NCI-H1092 treated with DMSO at 0.1 percent for 48 hours (cell line): Measurements from ENCODE around the gene DYNLT1.
"Not testable (repeated sequence)": the region's sequence is repeated elsewhere in the genome, so short reads cannot be mapped to it uniquely, and the experiment has no call there.

Source experiments
- DNase-seq: peaks from one replicate; lab custom pipeline; 2025; lab: John Stamatoyannopoulos, UW

The DYNLT1 gene

DNA sequence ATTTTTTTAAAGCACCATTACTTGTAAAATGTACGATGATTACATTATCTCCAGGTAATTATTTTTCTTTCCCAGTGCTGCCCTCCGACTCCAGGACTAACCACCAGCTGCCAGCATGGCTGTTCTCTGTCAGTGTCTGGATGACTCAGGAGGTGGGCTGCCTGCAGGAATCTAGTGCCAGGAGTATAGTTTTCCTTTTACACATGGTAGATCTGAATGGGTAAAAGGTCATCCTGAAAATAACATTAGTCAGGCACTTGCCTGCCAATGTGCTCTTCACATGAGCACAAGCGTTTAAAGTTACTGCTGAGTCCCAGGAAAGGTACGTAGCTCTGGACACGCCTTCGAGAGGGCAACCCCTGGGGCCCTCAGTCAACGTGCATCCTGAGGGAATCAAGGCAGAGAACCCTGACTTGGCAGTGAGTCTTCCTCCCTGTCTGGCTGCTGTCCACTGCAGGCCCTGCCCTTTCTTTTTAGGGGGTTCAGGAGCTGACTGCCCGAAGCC lies 2.4 kb downstream of the DYNLT1 start:
- no peak for DNase-seq

DNA sequence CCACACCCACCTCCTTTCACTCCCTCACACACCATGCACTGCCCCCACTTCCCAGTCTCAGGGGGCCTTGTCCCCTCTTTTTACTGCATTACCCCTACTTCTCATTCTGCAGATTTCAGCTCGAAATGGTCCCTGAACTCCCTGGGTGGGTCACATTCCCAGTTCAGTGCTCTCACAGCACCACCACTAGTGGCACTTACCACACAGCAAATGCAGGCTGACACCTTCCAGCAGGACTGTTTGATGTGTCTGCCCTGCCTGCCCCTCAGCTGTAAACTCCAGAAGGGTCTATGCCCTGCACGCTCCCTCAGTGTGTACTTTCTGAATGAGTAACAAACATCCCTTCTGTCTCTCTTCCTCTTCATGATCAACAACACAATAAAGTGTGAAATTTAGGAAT lies 4.0 kb downstream of the DYNLT1 start:
- DNase-seq, result no peak

DNA sequence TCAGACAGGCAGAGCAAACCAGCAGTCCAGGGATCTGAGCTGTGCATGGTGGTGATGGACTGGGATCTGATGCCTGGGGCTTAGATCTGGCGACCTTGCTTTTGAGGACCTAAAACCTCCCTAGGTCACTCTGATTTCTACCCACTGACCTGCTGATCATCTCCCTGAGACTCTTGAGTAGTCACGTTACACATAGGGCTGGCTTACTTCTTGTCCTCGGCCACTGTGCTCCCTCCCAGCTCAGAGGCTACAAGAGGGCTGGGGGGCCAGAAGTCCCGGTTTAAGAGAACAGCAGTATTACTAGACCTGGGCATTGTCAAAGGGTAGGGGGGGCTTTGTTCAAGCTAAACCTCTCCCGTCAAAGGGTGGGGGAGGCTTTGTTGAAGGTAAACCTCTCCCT lies 5.5 kb downstream of the DYNLT1 start:
- no peak for DNase-seq

DNA sequence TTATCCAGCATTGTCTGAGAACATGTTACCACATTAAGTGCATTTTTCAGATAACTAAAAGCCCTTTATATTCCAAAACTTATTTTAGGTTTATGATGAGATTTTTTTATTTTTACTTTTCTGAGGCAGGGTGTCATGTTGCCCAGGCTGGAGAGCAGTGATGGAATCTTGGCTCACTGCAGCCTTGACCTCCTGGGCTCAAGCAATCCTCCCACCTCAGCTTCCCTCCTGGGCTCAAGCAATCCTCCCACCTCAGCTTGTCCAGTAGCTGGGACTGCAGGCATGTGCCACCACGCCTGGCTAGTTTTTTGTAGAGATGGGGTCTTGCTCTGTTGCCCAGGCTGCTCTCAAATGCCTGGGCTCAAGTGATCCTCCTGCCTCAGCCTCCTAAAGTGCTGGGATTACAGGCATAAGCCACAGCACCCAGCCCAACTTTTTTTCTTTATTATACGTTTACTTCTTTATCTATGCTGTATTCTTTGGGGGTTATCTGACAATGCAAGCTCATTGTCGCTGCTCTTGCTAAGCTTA lies 6.2 kb downstream of the DYNLT1 start:
- DNase-seq, result no peak

DNA sequence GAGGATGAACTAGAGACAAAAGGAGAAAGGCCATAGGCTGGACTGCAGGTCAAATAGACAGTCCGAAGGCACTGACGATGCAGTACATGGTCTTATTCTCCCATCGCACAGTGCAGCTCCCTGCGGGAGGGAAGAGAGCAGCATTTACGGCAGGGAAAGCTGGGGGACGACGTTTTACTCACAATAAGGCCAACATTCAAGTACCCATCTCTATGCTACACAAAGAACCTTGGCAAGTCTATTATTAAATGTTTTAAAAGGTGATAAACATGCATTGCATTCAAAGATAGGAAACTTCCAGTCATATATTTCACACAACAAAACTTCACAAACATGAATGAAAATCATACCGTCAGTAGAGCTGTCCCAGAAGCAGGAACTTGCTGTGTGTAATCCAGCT lies 7.8 kb downstream of the DYNLT1 start:
- no peak for DNase-seq

DNA sequence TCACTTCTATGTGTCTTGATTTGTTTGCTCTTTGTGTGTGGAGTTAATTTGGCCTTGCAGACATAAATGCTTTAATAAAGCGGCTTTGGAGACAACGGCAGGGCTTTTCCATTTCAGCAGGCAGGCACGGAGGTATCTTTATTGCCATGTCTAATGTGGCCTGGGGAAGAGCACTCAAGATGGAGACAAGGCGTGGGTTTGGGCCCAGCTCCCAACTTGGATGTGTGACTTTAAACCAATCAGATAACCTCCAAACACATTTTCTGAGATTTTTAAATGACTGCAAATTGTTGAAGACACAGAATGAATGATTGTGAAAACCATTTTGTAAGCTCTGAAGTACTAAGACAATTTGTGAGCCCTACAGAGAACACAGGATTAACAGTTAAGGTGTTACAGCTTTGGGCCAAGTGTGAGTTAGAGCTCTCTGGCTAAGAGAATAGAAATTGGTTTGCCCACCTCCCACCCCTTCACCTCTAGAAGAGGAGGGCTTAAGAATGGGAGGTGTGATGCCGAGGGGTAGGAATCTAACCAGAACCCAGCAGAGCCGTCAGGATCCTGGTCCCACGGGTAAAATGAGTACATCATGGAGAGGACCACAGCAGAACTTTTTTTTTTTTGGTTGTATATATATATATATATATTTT lies 9.0 kb downstream of the DYNLT1 start:
- no peak for DNase-seq

DNA sequence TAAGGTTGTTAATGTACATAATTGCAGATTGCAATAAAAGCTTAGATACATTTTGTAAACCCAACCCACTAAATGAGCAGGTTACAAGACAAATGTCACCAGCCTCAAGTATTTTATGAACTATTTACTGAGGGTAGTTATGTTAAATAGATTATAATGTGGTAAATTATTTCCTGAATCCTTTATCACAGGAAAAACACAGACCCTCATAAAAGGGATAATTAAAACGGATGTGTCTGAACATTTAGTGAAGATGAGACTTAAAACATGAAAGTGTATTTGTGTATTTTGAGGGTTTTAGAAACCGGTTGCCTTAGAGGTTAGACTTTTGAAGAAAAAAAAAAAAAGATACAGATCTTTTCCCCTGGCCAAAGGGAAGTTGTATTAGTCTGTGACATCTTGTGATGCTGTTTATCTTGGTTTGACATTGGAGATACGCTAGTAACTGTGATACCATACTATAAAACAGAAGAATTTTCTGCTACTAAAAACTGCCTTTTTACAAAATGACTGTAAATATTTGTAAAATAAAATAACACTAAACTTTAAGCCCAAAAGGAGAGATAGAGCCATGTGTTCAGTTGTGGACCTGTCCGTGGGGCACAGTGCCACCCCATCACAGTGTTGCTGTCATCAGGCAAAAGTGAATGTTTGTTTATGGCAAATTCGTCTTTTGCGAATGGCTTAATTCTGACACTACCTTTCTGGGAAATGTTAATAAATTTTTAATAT lies 9.7 kb downstream of the DYNLT1 start:
- DNase-seq, result no peak

DNA sequence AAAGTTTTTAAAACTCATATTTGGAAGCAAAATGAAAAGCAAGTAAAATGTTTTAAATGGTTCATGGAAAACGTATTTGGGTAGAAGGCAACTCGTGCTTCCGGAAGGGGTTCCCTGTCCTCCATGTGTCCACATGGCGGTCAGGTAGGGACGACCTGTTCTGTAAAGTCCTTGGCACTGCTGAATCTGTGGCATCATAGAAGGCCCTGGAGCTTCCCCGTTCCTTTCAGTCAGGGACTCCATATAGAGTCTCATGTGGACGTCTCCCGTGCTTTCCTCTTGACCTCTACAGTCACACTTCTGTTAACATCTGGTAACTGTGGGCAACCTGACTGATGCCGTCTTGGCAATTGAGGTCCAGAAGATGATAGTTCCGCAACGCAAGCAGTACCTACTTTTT lies 11.4 kb downstream of the DYNLT1 start:
- no peak for DNase-seq

DNA sequence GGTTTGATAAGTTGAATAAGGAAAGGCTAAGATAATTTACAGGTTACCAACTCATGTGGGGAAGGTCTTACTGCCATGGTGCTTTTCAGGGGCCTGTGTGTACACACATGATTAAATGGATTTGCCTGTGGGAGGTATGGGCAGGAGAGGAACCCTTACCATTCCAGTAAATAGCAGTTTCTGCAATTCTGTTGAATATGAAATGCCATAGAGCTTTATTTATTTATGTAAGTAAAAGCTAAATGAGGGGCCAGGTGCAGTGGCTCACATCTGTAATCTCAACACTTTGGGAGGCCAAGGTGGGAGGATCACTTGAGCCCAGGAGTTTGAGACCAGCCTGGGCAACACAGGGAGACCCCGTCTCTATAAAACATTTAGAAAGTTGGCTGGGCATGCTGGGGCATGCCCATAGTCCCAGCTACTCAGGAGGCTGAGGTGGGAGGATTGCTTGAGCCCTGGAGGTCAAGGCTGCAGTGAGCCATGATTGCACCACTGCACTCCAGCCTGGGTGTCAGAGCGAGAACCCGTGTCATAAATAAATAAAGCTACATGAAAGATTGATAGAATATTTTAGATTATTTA lies 11.9 kb downstream of the DYNLT1 start:
- DNase-seq, result not testable (repeated sequence)

DNA sequence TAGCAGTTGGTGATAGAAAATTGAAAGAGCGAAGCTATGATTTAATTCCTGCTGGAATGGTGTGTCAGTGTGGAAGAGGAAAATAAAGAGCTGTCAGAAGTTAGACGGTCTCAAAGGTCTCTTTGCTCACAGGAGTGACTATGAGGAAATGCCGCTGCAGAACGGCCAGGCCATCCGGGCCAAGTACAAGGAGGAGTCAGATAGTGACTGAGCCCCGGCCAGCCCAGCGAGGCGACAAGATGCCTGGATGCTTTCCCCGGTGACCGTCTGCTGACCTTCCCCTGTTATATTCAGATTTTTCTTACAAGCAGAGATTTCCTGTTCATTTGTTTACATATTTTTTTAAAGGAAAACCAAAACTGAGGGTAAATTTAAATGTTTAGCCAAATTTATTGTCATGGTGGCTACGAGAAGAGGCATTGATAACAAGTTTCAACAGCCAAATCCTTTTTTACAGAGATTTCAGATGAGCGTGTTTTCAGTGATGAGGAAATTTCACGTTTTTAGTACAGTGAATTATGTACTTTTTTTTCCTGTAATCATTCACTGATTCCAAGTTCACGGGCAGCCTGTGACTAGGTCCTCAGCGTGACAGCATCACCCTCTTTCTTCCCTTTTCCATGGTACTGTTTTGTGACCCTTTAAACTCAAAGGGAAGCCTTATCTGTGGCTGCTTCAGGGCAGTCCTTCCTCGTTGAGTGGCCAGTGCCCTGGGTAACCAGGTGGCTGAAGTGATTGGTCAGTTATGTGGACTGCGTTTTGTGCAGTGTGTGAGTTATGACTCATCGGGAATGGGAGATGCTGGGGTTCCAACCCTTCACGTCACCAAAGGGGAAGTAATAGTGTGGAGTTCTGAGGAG lies 12.6 kb downstream of the DYNLT1 start:
- DNase-seq, result no peak

DNA sequence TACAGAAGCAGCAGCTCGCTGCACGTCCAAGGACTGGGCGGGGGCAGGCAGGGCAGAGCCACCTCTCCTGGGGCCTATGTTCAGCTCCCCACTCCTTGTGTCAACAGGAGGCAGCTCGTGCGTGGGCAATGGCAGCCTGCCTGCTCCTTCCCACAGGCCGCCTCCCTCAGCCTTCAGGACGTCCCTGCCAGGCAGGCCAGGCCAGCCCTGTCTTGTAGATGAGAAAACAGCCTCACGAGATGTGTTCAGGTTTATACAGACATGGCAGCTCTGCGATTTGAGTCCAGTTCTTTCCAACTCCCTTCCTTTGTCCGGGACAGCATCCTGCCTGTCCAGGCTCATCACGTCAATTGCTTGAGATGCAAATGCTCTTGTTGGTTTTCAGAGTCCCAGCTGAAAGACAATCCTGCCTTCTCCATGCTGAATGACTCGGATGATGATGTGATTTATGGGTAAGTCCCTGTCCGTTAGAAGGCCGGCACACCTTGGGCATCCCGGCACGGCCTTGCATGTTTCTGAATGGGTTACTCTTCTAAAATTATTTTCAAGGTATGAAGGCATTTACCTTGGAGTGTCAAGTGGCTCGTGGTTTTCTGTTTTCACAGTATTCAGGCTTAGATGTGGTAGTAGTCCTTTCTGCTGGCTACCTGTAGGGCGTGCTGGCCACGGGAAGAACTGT lies 13.5 kb downstream of the DYNLT1 start:
- no peak for DNase-seq

DNA sequence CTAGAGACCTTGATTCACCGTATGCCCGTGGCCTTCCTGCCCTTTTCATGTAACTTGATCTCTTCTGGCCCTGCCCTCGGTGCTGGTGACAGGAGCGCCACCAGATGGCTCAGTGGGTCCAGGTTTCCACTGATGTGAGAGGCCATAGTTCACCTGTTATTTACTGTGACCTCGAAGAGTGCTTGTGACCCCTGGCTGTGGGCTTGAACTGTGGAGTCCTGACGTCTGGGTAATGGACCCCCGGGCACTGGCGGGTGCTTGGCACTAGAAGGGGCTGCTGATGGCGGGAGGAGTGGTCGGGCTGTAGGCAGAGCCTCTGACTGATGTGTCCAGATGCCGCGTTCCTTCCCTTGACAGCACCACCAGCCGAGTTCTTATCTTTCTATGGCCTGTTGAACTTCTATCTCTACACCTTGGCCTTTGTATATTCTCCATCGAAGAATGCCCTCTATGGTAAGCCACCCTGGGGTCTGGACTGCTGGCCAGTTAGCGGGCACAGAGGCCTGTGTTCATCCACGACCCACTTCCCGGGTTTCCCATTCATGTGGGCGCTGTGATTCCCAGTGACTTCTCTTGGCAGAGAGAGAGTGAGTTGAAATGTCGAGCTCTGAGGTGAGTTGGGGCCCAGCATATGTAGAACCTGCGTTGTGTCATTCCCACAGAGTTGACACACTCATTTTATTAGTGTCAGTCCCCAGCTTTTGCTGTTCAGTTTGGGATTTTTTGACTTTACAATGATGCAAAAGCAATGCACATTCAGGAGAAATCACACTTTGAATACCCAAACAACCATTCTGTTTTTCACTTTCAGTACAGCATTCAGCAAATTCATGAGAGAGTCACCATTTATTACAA lies 14.9 kb downstream of the DYNLT1 start:
- DNase-seq, result no peak

DNA sequence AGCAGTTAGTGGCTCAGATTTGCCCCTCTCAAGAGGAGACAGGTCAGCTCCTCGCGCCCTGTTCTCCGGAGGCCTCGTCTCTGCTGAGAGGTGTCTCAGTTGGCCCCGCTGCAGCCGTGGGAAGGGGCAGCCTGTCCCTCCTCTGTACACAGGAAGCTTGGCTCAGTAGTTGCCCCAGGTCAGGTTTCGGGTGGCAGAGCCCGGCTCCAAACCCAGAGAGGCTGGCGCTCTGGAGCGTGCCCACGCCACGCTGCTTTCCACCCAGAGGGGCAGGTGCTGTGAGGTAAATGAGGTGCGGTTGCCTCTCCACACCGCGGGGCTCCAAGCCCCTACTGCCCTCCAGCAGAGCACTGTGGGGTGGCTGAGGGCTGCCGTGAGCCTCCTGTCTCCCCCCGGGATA lies 16.0 kb downstream of the DYNLT1 start:
- DNase-seq, result no peak

DNA sequence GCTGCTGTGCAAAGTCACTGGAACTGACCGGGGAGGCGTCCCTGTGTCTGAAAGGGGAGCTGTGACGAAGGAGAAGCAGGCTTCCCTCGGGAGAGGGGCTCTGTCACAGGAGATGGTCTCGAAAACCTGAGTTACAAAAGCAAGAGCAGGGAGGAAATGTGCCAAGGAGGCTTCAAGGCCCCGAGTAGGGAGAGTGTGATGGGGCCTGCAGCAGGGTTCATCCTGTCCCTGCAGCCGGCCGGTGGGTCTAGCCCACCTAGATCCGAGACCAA lies 16.7 kb downstream of the DYNLT1 start:
- no peak for DNase-seq

DNA sequence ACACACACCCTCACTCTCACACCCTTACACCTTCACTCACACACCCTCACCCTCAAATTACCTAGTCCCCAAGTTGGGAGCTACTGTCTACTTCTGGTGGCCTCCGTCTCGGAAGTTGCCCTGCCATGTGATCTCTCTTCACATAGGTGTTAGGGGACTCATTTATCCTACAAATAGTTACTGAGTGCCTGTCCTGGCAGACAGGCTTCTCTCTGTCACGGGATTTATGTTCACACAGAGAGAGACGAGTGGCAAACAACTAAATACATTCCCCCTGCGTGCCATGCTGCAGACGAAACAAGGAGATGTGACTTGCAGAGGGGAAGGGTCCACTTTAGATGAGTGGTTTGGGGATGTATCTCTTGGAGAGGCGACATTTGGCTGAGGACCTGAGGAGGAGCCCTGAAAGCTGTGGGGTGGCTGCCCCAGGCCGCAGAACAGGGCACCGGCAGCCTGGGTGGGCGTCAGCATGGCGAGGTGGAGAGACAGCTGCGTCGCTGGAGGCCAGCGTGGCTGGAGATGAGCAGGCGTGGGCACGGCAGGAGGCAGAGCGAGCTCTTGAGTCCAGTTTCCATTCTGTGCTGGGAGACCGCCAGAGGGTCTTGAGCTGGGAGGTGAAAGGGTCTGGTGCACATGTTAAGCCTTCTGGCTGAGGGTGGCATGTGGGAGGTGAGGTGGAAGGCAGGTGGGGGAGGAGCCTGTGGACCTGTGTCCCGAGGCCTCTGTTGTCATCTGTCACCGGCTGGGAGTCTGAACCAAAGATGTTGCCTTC lies 17.2 kb downstream of the DYNLT1 start:
- no peak for DNase-seq

DNA sequence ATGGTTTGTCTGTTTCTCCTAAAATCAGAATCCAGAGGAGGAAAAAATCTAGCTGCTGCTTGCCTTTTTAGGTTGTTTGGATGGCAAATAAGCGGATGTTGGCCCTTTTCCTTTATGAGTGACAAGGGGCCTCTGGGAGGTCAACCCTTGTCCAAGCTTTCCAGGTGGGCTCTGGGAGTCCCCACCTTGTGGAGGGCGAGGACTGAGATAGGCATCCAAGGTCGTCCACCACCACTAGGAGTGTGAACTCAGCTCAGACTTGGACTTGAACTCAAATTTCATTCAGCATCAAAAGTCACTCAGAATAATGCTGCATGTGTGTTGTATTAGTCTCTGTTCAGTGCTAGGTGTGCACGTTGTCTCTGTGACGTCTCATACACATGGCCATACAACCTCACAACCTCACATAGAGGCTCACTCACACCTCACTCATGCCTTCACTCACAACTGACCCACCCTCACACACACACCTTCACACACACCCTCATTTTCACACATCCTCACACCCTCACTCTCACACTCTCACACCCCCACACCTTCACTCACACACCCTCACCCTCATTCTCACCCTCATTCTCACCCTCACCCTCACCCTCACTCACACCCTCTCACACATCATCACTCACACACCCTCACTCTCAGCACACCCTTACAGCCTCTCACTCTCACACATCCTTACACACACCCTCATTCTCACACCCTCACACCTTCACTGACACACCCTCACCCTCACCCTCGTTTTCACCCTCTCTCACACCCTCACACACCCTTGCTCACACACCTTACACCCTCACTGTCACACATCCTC lies 18.0 kb downstream of the DYNLT1 start:
- DNase-seq, result no peak

DNA sequence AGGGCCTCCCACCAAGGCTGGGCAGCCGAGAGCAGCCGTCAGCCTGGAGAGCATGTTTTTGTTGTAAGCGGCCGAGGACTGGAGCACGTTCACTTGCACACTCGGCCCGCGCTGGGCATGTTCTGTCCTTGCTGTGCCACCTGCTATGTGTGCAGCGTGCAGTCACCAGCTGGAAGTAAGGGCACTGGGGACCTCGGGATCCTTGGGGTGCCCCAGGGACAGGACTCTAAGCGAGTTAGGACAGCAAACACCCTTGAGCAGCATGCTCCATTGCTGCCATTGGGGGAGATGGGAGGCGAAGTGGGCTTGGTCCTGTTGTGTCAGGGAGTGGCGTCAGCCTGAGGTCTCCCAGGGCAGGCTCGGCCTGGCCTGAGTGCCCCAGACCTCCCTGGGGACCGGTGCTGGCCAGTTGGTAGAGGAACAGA lies 18.6 kb downstream of the DYNLT1 start:
- no peak for DNase-seq

DNA sequence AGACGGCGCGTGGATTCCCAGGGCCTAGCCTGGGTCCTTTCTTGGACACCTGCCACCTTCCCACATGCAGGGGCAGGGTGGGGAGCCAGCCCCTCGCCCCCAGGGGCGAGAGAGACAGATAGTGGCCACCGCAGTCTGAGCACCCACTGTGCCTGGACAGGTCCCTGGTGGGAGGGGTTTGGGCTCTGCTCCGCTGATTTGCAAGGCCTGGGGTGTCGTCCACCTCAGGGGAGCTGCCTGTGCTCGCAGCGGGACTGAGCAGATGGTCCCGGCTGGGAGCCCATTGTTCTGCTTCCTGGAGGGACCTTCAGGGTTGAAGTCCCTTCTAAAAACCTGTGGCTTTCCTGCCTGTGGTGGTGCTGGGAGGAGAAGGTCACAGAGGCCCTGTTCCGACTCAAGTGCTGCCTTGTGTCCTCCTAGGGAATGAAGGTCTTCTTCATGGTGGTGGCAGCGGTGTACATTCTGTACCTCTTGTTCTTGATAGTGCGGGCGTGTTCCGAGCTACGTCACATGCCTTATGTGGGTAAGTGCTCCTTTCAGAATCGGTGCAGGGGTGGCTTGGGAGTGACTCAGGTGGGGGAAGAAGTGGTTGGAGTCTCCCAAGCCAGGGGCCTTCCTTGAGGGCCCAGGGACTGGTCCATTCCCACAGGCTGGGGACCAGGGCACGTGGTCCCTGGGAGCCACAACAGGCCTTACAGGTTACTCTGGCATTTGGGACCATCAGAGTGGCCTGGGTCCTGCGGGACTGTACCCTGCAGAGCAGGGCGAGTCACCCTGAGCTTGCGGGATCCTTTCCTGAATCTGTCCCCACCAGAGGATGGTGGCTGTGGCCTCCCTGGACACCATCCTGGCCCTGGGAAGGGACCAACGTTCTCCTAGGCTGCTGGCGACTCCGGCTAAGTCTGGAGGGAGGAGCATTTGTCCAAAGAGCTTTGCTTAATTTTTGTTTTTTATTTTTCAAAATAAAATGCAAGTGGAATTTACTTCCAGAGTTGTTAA lies 19.6 kb downstream of the DYNLT1 start:
- DNase-seq, result no peak
